Stimulated activated memory B cell treated with anti-CD40 and anti-IgM and Interleukin-4, amounts not matched to agents 10 μg/mL and 1 μg/mL and 100 μg/mL, for 72 hours (primary cell): Measurements from ENCODE around the gene SMTNL1.
A peak's percentile ranks its signal among the peaks of the same experiment; 100 is the strongest.

Experiments
- ATAC-seq: fragments of 150-1000 bp; cut with Tn5 transposase; 2 replicates; pipeline ENCODE4 v1.10.0; 2021
- H3K27ac Mint-ChIP-seq: one replicate; pipeline ENCODE4 v1.8.0; 2022; ENCODE audit warnings: mild to moderate bottlenecking, mixed read lengths
- H3K27me3 Mint-ChIP-seq: one replicate; pipeline ENCODE4 v1.8.0; 2022; ENCODE audit warnings: mixed read lengths
- H3K36me3 Mint-ChIP-seq: one replicate; pipeline ENCODE4 v1.8.0; 2022; ENCODE audit warnings: mixed read lengths
- H3K4me1 Mint-ChIP-seq: one replicate; pipeline ENCODE4 v1.8.0; 2022; ENCODE audit warnings: mixed read lengths
- H3K4me3 Mint-ChIP-seq: one replicate; pipeline ENCODE4 v1.8.0; 2022; ENCODE audit warnings: mild to moderate bottlenecking, moderate library complexity, mixed read lengths
- H3K9me3 Mint-ChIP-seq: one replicate; pipeline ENCODE4 v1.8.0; 2022; ENCODE audit warnings: mixed read lengths

SMTNL1 gene

GRCh38 chr11:57549983-57550382 lies 12.6 kb downstream of the SMTNL1 start:
- H3K4me1 Mint-ChIP-seq, result peaks cover 21% of the 10 kb centered on the region
- no peaks in the 10 kb centered on the region for H3K27me3 Mint-ChIP-seq
- no peak for ATAC-seq
- no peak overlapping the region for H3K4me3 Mint-ChIP-seq
- H3K9me3 Mint-ChIP-seq, result peaks cover 3% of the 10 kb centered on the region
- no peak overlapping the region for H3K27ac Mint-ChIP-seq
- peaks cover 56% of the 10 kb centered on the region for H3K36me3 Mint-ChIP-seq

GRCh38 chr11:57551941-57552340 lies 14.5 kb downstream of the SMTNL1 start:
- no peak overlapping the region for H3K27ac Mint-ChIP-seq
- no peaks in the 10 kb centered on the region for H3K27me3 Mint-ChIP-seq
- peaks cover 71% of the 10 kb centered on the region for H3K36me3 Mint-ChIP-seq
- no peak overlapping the region for H3K4me3 Mint-ChIP-seq
- peaks cover 20% of the 10 kb centered on the region for H3K4me1 Mint-ChIP-seq
- ATAC-seq, result no peak
- H3K9me3 Mint-ChIP-seq, result peaks cover 3% of the 10 kb centered on the region

- peaks cover 72% of the 10 kb centered on the region for H3K36me3 Mint-ChIP-seq
- peaks cover 14% of the 10 kb centered on the region for H3K4me1 Mint-ChIP-seq
- H3K4me3 Mint-ChIP-seq, result no peak overlapping the region
- peaks cover 3% of the 10 kb centered on the region for H3K9me3 Mint-ChIP-seq
- H3K27ac Mint-ChIP-seq, result no peak overlapping the region
- no peaks in the 10 kb centered on the region for H3K27me3 Mint-ChIP-seq
- ATAC-seq, result no peak
Measured at GRCh38 chr11:57552479-57552878, 15.1 kb downstream of the SMTNL1 start.

- Mint-ChIP-seq H3K4me3 (no peak overlapping the region), H3K4me1 (no peaks in the 10 kb centered on the region), H3K27ac (no peak overlapping the region), H3K36me3 (peaks cover 59% of the 10 kb centered on the region), H3K27me3 (no peaks in the 10 kb centered on the region), H3K9me3 (no peaks in the 10 kb centered on the region)
- no peak for ATAC-seq
Measured at GRCh38 chr11:57555393-57555792, 18.0 kb downstream of the SMTNL1 start.

GRCh38 chr11:57556041-57556440 lies 18.6 kb downstream of the SMTNL1 start:
- Mint-ChIP-seq H3K27ac (no peak overlapping the region), H3K9me3 (no peaks in the 10 kb centered on the region), H3K4me3 (no peak overlapping the region), H3K27me3 (no peaks in the 10 kb centered on the region), H3K36me3 (peaks cover 60% of the 10 kb centered on the region), H3K4me1 (peaks cover 5% of the 10 kb centered on the region)
- no peak for ATAC-seq

GRCh38 chr11:57560146-57560545 lies 22.8 kb downstream of the SMTNL1 start:
- no peaks in the 10 kb centered on the region for H3K9me3 Mint-ChIP-seq
- no peaks in the 10 kb centered on the region for H3K27me3 Mint-ChIP-seq
- H3K4me3 Mint-ChIP-seq, result no peak overlapping the region
- peaks cover 45% of the 10 kb centered on the region for H3K4me1 Mint-ChIP-seq
- H3K27ac Mint-ChIP-seq, result no peak overlapping the region
- H3K36me3 Mint-ChIP-seq, result peaks cover 47% of the 10 kb centered on the region
- no peak for ATAC-seq

- Mint-ChIP-seq H3K4me3 (no peak overlapping the region), H3K27ac (no peak overlapping the region), H3K36me3 (peaks cover 29% of the 10 kb centered on the region), H3K4me1 (peaks cover 66% of the 10 kb centered on the region), H3K9me3 (no peaks in the 10 kb centered on the region), H3K27me3 (no peaks in the 10 kb centered on the region)
- no peak for ATAC-seq
Measured at GRCh38 chr11:57562596-57562995, 25.2 kb downstream of the SMTNL1 start.

GRCh38 chr11:57566005-57566904 lies 28.9 kb downstream of the SMTNL1 start:
- H3K27me3 Mint-ChIP-seq, result no peaks in the 10 kb centered on the region
- H3K27ac Mint-ChIP-seq, result peak overlapping the region; percentile 84
- peak overlapping the region; percentile 93 for H3K4me3 Mint-ChIP-seq
- peaks cover 16% of the 10 kb centered on the region for H3K36me3 Mint-ChIP-seq
- H3K4me1 Mint-ChIP-seq, result peaks cover 59% of the 10 kb centered on the region
- ATAC-seq, result peak; percentile 49
- no peaks in the 10 kb centered on the region for H3K9me3 Mint-ChIP-seq

GRCh38 chr11:57566905-57567514 lies 29.6 kb downstream of the SMTNL1 start:
- H3K4me1 Mint-ChIP-seq, result peaks cover 53% of the 10 kb centered on the region
- ATAC-seq, result peak; percentile 3
- peaks cover 12% of the 10 kb centered on the region for H3K36me3 Mint-ChIP-seq
- peak overlapping the region; percentile 93 for H3K4me3 Mint-ChIP-seq
- no peaks in the 10 kb centered on the region for H3K9me3 Mint-ChIP-seq
- H3K27me3 Mint-ChIP-seq, result no peaks in the 10 kb centered on the region
- peak overlapping the region; percentile 84 for H3K27ac Mint-ChIP-seq

- no peaks in the 10 kb centered on the region for H3K27me3 Mint-ChIP-seq
- H3K27ac Mint-ChIP-seq, result peak within 1 kb of the TSS; percentile 84
- peak; percentile 90 for ATAC-seq
- H3K4me1 Mint-ChIP-seq, result peaks cover 46% of the 10 kb centered on the region
- H3K9me3 Mint-ChIP-seq, result no peaks in the 10 kb centered on the region
- peak within 1 kb of the TSS; percentile 93 for H3K4me3 Mint-ChIP-seq
- H3K36me3 Mint-ChIP-seq, result peaks cover 12% of the 10 kb centered on the region
Measured at GRCh38 chr11:57567515-57568329, 30.3 kb downstream of the SMTNL1 start, which contains the start of gene UBE2L6. Gene UBE2L6, minus strand, starts transcription at chr11:57567672. Its CDS starts 61 bp downstream, at chr11:57567611.

GRCh38 chr11:57568330-57568766 lies 31.0 kb downstream of the SMTNL1 start:
- Mint-ChIP-seq H3K4me3 (peak overlapping the region; percentile 93), H3K27me3 (no peaks in the 10 kb centered on the region), H3K9me3 (no peaks in the 10 kb centered on the region), H3K4me1 (peaks cover 40% of the 10 kb centered on the region), H3K36me3 (peaks cover 12% of the 10 kb centered on the region), H3K27ac (peak overlapping the region; percentile 84)
- ATAC-seq, result peak; percentile 18

- H3K9me3 Mint-ChIP-seq, result no peaks in the 10 kb centered on the region
- ATAC-seq, result no peak
- peaks cover 8% of the 10 kb centered on the region for H3K27me3 Mint-ChIP-seq
- peak overlapping the region; percentile 30 for H3K27ac Mint-ChIP-seq
- H3K36me3 Mint-ChIP-seq, result peaks cover 4% of the 10 kb centered on the region
- peaks cover 7% of the 10 kb centered on the region for H3K4me1 Mint-ChIP-seq
- H3K4me3 Mint-ChIP-seq, result no peak overlapping the region
Measured at GRCh38 chr11:57571606-57572005, 34.2 kb downstream of the SMTNL1 start.

- H3K4me3 Mint-ChIP-seq, result no peak overlapping the region
- no peaks in the 10 kb centered on the region for H3K9me3 Mint-ChIP-seq
- H3K27ac Mint-ChIP-seq, result no peak overlapping the region
- peaks cover 13% of the 10 kb centered on the region for H3K27me3 Mint-ChIP-seq
- H3K4me1 Mint-ChIP-seq, result no peaks in the 10 kb centered on the region
- peaks cover 4% of the 10 kb centered on the region for H3K36me3 Mint-ChIP-seq
- ATAC-seq, result no peak
Measured at GRCh38 chr11:57574061-57574460, 36.7 kb downstream of the SMTNL1 start.

GRCh38 chr11:57584341-57584740 lies 46.9 kb downstream of the SMTNL1 start:
- H3K9me3 Mint-ChIP-seq, result no peaks in the 10 kb centered on the region
- no peak overlapping the region for H3K27ac Mint-ChIP-seq
- H3K4me1 Mint-ChIP-seq, result peaks cover 20% of the 10 kb centered on the region
- H3K36me3 Mint-ChIP-seq, result no peaks in the 10 kb centered on the region
- H3K4me3 Mint-ChIP-seq, result no peak overlapping the region
- no peak for ATAC-seq
- no peaks in the 10 kb centered on the region for H3K27me3 Mint-ChIP-seq

GRCh38 chr11:57585301-57585700 lies 47.9 kb downstream of the SMTNL1 start:
- H3K9me3 Mint-ChIP-seq, result no peaks in the 10 kb centered on the region
- H3K4me1 Mint-ChIP-seq, result peaks cover 20% of the 10 kb centered on the region
- no peaks in the 10 kb centered on the region for H3K27me3 Mint-ChIP-seq
- H3K36me3 Mint-ChIP-seq, result no peaks in the 10 kb centered on the region
- peak; percentile 62 for ATAC-seq
- no peak overlapping the region for H3K27ac Mint-ChIP-seq
- H3K4me3 Mint-ChIP-seq, result no peak overlapping the region
